GM21528 (cell line): ENCODE data around the gene NINL.
"Not testable (repeated sequence)": the region's sequence is repeated elsewhere in the genome, so short reads cannot be mapped to it uniquely, and the experiment has no call there.

ENCODE experiments used
- ATAC-seq: cut with Tn5 transposase; IDR thresholded peaks from one replicate; pipeline ENCODE4 v1.9.1; 2021; ENCODE audit warnings: mild to moderate bottlenecking, moderate library complexity; ENCODE audit not compliant: unreplicated experiment, low FRiP score

The NINL gene

GRCh38 chr20:25561771-25562170, 23.6 kb downstream of the NINL start:
- not testable (repeated sequence) for ATAC-seq

GRCh38 chr20:25553819-25554296, 31.5 kb downstream of the NINL start:
- no peak for ATAC-seq

GRCh38 chr20:25552977-25553376, 32.4 kb downstream of the NINL start:
- ATAC-seq = no peak

GRCh38 chr20:25551413-25552215, 33.7 kb downstream of the NINL start:
- no peak for ATAC-seq

- ATAC-seq = not testable (repeated sequence)
Measured at GRCh38 chr20:25550645-25551337, 34.5 kb downstream of the NINL start.

- ATAC-seq = no peak
Measured at GRCh38 chr20:25549843-25550477, 35.4 kb downstream of the NINL start.

- ATAC-seq = no peak
Measured at GRCh38 chr20:25549172-25549773, 36.1 kb downstream of the NINL start.

- no peak for ATAC-seq
Measured at GRCh38 chr20:25548613-25549086, 36.7 kb downstream of the NINL start.

GRCh38 chr20:25547999-25548398, 37.3 kb downstream of the NINL start:
- no peak for ATAC-seq

GRCh38 chr20:25547063-25547462, 38.3 kb downstream of the NINL start:
- ATAC-seq = no peak

- ATAC-seq = no peak
Measured at GRCh38 chr20:25546048-25546447, 39.3 kb downstream of the NINL start.

- ATAC-seq = no peak
Measured at GRCh38 chr20:25545171-25545570, 40.2 kb downstream of the NINL start.

- no peak for ATAC-seq
Measured at GRCh38 chr20:25544734-25545133, 40.6 kb downstream of the NINL start.

- no peak for ATAC-seq
Measured at GRCh38 chr20:25544311-25544710, 41.0 kb downstream of the NINL start.

- no peak for ATAC-seq
Measured at GRCh38 chr20:25543068-25543467, 42.3 kb downstream of the NINL start.

GRCh38 chr20:25541676-25542075, 43.7 kb downstream of the NINL start:
- no peak for ATAC-seq

GRCh38 chr20:25539742-25540672, 45.3 kb downstream of the NINL start:
- ATAC-seq = no peak

- no peak for ATAC-seq
Measured at GRCh38 chr20:25538838-25539665, 46.3 kb downstream of the NINL start.

- ATAC-seq = no peak
Measured at GRCh38 chr20:25537890-25538289, 47.4 kb downstream of the NINL start.
